HepG2 (cell line): ENCODE measurements around the gene ARRDC3. TPM values are rescaled to one million over a fixed set of nuclear protein-coding genes. Genes with fewer than 3 reads are reported as not detected.

Experiments used
- ARNT2 ChIP-seq: sonication (generic); formaldehyde crosslinking; IDR thresholded peaks from 2 replicates; pipeline ENCODE4 v1.8.0; 2022; ENCODE audit warnings: mild to moderate bottlenecking, low read depth, missing genetic modification reagents, moderate library complexity
- CHD4 ChIP-seq: fragments of 200-600 bp; sonication (generic); IDR thresholded peaks from 2 replicates; pipeline ENCODE4 v1.7.0; 2017; ENCODE audit warnings: mild to moderate bottlenecking, low read length, borderline replicate concordance
- HMG20B ChIP-seq: conservative IDR thresholded peaks from 2 replicates; pipeline ENCODE4 v1.6.1; 2016; ENCODE audit warnings: missing genetic modification reagents, missing compliant biosample characterization
- HOXA5 ChIP-seq: sonication (generic); formaldehyde crosslinking; IDR thresholded peaks from 2 replicates; pipeline ENCODE4 v1.4.0; 2020; ENCODE audit warnings: missing genetic modification reagents
- KAT7 ChIP-seq: IDR thresholded peaks from 2 replicates; pipeline ENCODE4 v1.6.1; 2018; ENCODE audit warnings: borderline replicate concordance, missing compliant biosample characterization
- ZNF350 ChIP-seq: sonication (generic); formaldehyde crosslinking; IDR thresholded peaks from 2 replicates; pipeline ENCODE4 v1.4.0; 2020; ENCODE audit warnings: mild to moderate bottlenecking, low read depth, missing genetic modification reagents, borderline replicate concordance
- ZNF496 ChIP-seq: sonication (generic); formaldehyde crosslinking; IDR thresholded peaks from 2 replicates; pipeline ENCODE4 v1.8.1; 2023; ENCODE audit warnings: mild to moderate bottlenecking, moderate library complexity, missing genetic modification reagents; ENCODE audit not compliant: insufficient replicate concordance
- ZNF678 ChIP-seq: sonication (generic); formaldehyde crosslinking; IDR thresholded peaks from 2 replicates; pipeline ENCODE4 v1.4.0; 2020; ENCODE audit warnings: mild to moderate bottlenecking, missing genetic modification reagents
- ZSCAN20 ChIP-seq: sonication (generic); formaldehyde crosslinking; IDR thresholded peaks from 2 replicates; pipeline ENCODE4 v1.4.0; 2020; ENCODE audit warnings: missing genetic modification reagents, mild to moderate bottlenecking, borderline replicate concordance
- polyA plus RNA-seq, 8 experiments: library from polyadenylated mRNA; depleted of rRNA in 3 of 8; stranded (reverse) in 7 of 8; unstranded in 1 of 8; fragments of >200 nt; fragmentation: Illumina TruSeq in 4 of 8; extraction: Trizol in 4 of 8; gene quantifications; 2 replicates each; pipeline versions ENCODE4 v1.2.1 to v1.2.3, GENCODE V29; 2011 to 2016; ENCODE audit warnings: low read depth in 4 of 8, missing spikeins in 1 of 8, mixed read lengths in 1 of 8; ENCODE audit not compliant: insufficient read depth in 1 of 8
- total RNA-seq, 5 experiments: library from RNA; depleted of rRNA; stranded (reverse); fragments of >200 nt; fragmentation: Illumina TruSeq; extraction: Trizol; gene quantifications; 2 replicates each; pipeline ENCODE4 v1.2.3, GENCODE V29; 2016; ENCODE audit warnings: low read depth in 1 of 5
- TF ChIP-seq, protein P1 (sequence below): sonication (generic); formaldehyde crosslinking; IDR thresholded peaks from 2 replicates; pipeline ENCODE4 v1.9.0; 2022; ENCODE audit warnings: missing genetic modification reagents, mild to moderate bottlenecking, borderline replicate concordance
- TF ChIP-seq, protein P2 (sequence below): IDR thresholded peaks from 2 replicates; pipeline ENCODE4 v1.6.1; 2016; ENCODE audit warnings: missing compliant biosample characterization, missing genetic modification reagents, borderline replicate concordance
- TF ChIP-seq, protein P3 (sequence below): sonication (generic); formaldehyde crosslinking; IDR thresholded peaks from 2 replicates; pipeline ENCODE4 v1.4.0; 2020; ENCODE audit warnings: missing genetic modification reagents, borderline replicate concordance
- TF ChIP-seq, protein P4 (sequence below): sonication (generic); formaldehyde crosslinking; IDR thresholded peaks from 2 replicates; pipeline ENCODE4 v1.5.0; 2020; ENCODE audit warnings: missing genetic modification reagents
- TF ChIP-seq, protein P5 (sequence below): sonication (generic); formaldehyde crosslinking; conservative IDR thresholded peaks from 2 replicates; pipeline ENCODE4 v1.8.0; 2022; ENCODE audit warnings: mild to moderate bottlenecking, moderate library complexity, missing genetic modification reagents

ARRDC3 gene
- total and polyA plus RNA-seq, 2 of the 13 experiments (the other 11 are each of a cell fraction or from before 2014, with no cell fraction given) = 3.4 to 24.4 TPM

DNA sequence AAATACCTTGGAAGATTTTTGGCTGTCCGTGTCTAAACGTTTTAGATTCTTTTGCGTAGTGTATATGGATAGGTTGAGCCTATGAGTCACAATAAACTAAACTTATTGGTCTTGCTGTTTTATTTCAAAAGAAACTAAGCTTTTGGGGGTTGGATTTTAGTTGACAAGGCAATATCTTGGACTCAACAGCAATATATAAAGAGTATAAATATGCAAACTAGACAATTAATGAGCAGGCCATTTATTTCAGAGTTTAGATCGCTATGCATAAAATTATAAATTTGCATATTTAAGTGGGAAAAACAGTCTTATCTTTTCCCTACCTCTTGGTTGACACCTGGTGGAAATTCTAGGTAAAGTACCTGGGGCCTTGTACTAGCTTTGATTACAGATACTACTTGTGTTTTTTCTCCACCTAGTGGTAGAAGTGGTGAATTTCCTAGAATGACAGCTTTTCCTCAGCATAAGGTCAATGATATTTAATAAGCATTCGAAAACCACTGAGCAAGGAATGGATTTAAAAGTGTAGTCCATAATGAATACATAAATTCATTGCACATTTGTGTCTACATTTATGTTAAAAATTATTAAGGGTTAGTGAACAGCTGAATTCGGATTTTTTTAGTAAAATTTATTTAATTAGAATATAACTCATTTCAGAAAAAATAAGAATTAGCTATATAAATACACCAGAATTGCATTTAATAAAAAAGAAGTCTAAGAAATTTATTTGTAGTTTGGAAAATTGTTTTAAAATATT is 1.7 kb upstream of the ARRDC3 start (continued):
- no peak for TF ChIP-seq KAT7 (CRISPR knock-in tag)
- TF ChIP-seq, protein P1, sequence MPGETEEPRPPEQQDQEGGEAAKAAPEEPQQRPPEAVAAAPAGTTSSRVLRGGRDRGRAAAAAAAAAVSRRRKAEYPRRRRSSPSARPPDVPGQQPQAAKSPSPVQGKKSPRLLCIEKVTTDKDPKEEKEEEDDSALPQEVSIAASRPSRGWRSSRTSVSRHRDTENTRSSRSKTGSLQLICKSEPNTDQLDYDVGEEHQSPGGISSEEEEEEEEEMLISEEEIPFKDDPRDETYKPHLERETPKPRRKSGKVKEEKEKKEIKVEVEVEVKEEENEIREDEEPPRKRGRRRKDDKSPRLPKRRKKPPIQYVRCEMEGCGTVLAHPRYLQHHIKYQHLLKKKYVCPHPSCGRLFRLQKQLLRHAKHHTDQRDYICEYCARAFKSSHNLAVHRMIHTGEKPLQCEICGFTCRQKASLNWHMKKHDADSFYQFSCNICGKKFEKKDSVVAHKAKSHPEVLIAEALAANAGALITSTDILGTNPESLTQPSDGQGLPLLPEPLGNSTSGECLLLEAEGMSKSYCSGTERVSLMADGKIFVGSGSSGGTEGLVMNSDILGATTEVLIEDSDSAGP = no peak
- TF ChIP-seq, protein P2, sequence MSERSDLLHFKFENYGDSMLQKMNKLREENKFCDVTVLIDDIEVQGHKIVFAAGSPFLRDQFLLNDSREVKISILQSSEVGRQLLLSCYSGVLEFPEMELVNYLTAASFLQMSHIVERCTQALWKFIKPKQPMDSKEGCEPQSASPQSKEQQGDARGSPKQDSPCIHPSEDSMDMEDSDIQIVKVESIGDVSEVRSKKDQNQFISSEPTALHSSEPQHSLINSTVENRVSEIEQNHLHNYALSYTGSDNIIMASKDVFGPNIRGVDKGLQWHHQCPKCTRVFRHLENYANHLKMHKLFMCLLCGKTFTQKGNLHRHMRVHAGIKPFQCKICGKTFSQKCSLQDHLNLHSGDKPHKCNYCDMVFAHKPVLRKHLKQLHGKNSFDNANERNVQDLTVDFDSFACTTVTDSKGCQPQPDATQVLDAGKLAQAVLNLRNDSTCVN = no peak
- no peak for TF ChIP-seq ZNF496
- TF ChIP-seq ZSCAN20 (CRISPR knock-in tag) = no peak
- no peak for TF ChIP-seq CHD4
- no peak for TF ChIP-seq HOXA5
- TF ChIP-seq ZNF350 (CRISPR knock-in tag) = no peak
- TF ChIP-seq, protein P3, sequence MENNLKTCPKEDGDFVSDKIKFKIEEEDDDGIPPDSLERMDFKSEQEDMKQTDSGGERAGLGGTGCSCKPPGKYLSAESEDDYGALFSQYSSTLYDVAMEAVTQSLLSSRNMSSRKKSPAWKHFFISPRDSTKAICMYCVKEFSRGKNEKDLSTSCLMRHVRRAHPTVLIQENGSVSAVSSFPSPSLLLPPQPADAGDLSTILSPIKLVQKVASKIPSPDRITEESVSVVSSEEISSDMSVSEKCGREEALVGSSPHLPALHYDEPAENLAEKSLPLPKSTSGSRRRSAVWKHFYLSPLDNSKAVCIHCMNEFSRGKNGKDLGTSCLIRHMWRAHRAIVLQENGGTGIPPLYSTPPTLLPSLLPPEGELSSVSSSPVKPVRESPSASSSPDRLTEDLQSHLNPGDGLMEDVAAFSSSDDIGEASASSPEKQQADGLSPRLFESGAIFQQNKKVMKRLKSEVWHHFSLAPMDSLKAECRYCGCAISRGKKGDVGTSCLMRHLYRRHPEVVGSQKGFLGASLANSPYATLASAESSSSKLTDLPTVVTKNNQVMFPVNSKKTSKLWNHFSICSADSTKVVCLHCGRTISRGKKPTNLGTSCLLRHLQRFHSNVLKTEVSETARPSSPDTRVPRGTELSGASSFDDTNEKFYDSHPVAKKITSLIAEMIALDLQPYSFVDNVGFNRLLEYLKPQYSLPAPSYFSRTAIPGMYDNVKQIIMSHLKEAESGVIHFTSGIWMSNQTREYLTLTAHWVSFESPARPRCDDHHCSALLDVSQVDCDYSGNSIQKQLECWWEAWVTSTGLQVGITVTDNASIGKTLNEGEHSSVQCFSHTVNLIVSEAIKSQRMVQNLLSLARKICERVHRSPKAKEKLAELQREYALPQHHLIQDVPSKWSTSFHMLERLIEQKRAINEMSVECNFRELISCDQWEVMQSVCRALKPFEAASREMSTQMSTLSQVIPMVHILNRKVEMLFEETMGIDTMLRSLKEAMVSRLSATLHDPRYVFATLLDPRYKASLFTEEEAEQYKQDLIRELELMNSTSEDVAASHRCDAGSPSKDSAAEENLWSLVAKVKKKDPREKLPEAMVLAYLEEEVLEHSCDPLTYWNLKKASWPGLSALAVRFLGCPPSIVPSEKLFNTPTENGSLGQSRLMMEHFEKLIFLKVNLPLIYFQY (CRISPR knock-in tag) = no peak
- TF ChIP-seq, protein P4, sequence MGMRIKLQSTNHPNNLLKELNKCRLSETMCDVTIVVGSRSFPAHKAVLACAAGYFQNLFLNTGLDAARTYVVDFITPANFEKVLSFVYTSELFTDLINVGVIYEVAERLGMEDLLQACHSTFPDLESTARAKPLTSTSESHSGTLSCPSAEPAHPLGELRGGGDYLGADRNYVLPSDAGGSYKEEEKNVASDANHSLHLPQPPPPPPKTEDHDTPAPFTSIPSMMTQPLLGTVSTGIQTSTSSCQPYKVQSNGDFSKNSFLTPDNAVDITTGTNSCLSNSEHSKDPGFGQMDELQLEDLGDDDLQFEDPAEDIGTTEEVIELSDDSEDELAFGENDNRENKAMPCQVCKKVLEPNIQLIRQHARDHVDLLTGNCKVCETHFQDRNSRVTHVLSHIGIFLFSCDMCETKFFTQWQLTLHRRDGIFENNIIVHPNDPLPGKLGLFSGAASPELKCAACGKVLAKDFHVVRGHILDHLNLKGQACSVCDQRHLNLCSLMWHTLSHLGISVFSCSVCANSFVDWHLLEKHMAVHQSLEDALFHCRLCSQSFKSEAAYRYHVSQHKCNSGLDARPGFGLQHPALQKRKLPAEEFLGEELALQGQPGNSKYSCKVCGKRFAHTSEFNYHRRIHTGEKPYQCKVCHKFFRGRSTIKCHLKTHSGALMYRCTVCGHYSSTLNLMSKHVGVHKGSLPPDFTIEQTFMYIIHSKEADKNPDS (CRISPR knock-in tag) = no peak
- TF ChIP-seq, protein P5, sequence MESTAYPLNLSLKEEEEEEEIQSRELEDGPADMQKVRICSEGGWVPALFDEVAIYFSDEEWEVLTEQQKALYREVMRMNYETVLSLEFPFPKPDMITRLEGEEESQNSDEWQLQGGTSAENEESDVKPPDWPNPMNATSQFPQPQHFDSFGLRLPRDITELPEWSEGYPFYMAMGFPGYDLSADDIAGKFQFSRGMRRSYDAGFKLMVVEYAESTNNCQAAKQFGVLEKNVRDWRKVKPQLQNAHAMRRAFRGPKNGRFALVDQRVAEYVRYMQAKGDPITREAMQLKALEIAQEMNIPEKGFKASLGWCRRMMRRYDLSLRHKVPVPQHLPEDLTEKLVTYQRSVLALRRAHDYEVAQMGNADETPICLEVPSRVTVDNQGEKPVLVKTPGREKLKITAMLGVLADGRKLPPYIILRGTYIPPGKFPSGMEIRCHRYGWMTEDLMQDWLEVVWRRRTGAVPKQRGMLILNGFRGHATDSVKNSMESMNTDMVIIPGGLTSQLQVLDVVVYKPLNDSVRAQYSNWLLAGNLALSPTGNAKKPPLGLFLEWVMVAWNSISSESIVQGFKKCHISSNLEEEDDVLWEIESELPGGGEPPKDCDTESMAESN (CRISPR knock-in tag) = no peak
- no peak for TF ChIP-seq HMG20B (CRISPR knock-in tag)
- no peak for TF ChIP-seq ZNF678
- no peak for TF ChIP-seq ARNT2 (CRISPR knock-in tag)
